ENCODE data around the gene MYO6.

Gene MYO6

DNA sequence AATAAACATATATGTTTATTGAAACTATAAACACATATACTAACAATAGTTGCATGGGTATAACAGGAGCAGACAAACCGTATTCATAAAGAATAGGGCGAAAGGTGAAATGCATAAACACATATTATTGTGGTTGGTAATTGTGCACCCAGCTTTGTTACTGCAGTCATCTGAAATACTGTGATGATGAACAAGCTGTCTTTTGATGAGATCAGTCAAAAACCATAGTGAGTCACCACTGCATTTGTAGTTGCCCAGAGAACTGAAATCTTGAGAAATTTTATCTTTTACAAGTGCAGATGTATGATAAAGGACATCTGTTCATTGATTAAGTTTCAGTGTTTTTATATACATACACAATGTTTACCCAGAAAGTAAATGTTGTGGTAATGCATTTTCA is 133.7 kb downstream of the MYO6 start:
- no peak for TF ChIP-seq EZH2 (IDR thresholded peaks at IDR 0.05; ENCODE audit: borderline replicate concordance, low read length)
- TF ChIP-seq, protein P1, sequence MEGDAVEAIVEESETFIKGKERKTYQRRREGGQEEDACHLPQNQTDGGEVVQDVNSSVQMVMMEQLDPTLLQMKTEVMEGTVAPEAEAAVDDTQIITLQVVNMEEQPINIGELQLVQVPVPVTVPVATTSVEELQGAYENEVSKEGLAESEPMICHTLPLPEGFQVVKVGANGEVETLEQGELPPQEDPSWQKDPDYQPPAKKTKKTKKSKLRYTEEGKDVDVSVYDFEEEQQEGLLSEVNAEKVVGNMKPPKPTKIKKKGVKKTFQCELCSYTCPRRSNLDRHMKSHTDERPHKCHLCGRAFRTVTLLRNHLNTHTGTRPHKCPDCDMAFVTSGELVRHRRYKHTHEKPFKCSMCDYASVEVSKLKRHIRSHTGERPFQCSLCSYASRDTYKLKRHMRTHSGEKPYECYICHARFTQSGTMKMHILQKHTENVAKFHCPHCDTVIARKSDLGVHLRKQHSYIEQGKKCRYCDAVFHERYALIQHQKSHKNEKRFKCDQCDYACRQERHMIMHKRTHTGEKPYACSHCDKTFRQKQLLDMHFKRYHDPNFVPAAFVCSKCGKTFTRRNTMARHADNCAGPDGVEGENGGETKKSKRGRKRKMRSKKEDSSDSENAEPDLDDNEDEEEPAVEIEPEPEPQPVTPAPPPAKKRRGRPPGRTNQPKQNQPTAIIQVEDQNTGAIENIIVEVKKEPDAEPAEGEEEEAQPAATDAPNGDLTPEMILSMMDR (IDR thresholded peaks at IDR 0.05; ENCODE audit: low read length) = no peak
- Histone ChIP-seq H4K20me1 (ENCODE audit: insufficient read depth, low read length) (no peaks in the 10 kb centered on the region), H3K4me1 (ENCODE audit: insufficient read depth, low read length, severe bottlenecking) (no peaks in the 10 kb centered on the region), H3K36me3 (ENCODE audit: insufficient read depth, low read length) (no peaks in the 10 kb centered on the region), H3K9ac (ENCODE audit: low read length) (no peak overlapping the region), H3K4me2 (ENCODE audit: low read length) (no peak overlapping the region), H3K79me2 (ENCODE audit: insufficient read depth, low read length) (no peaks in the 10 kb centered on the region), H3F3A (ENCODE audit: insufficient read depth, low read length) (no peaks in the 10 kb centered on the region), H3K27me3 (ENCODE audit: insufficient read depth, low read length) (no peaks in the 10 kb centered on the region), H2AFZ (ENCODE audit: low read length) (no peak overlapping the region), H3K27ac (ENCODE audit: low read depth, low read length, poor library complexity, severe bottlenecking) (no peak overlapping the region), H3K4me3 (ENCODE audit: low read depth, low read length, poor library complexity, severe bottlenecking) (no peak overlapping the region), H3K9me3 (ENCODE audit: low read length) (no peaks in the 10 kb centered on the region), H3K9me2 (ENCODE audit: low read depth, low read length) (no peaks in the 10 kb centered on the region)

DNA sequence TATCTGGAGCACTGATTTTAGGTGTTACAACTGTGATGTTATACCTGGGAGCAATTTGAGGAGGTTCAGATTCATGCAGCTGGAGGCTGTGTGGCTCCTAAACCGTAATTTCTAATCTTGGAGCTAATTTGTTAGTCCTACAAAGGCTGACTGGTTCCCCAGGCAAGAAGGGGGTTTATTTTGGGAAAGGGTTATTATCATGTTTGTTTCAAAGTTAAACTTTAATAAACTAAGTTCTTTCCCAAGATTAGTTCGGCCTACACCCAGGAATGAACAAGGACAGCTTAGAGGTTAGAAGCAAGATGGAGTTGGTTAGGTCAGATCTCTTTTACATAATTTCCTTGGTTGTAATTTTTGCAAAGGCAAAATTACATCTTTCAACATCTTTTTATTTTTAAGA is 135.8 kb downstream of the MYO6 start:
- H2AFZ ChIP-seq (ENCODE audit: low read length) = no peak overlapping the region
- H3K4me1 ChIP-seq (ENCODE audit: insufficient read depth, low read length, severe bottlenecking) = no peaks in the 10 kb centered on the region
- TF ChIP-seq, protein P1 (IDR thresholded peaks at IDR 0.05; ENCODE audit: low read length) = no peak
- no peak for TF ChIP-seq EZH2 (IDR thresholded peaks at IDR 0.05; ENCODE audit: borderline replicate concordance, low read length)
- H3F3A ChIP-seq (ENCODE audit: insufficient read depth, low read length) = no peaks in the 10 kb centered on the region
- H3K4me2 ChIP-seq (ENCODE audit: low read length) = no peak overlapping the region
- H3K27me3 ChIP-seq (ENCODE audit: insufficient read depth, low read length) = no peaks in the 10 kb centered on the region
- H3K9ac ChIP-seq (ENCODE audit: low read length) = no peak overlapping the region
- H3K27ac ChIP-seq (ENCODE audit: low read depth, low read length, poor library complexity, severe bottlenecking) = no peak overlapping the region
- H3K36me3 ChIP-seq (ENCODE audit: insufficient read depth, low read length) = no peaks in the 10 kb centered on the region
- H3K9me2 ChIP-seq (ENCODE audit: low read depth, low read length) = no peaks in the 10 kb centered on the region
- H4K20me1 ChIP-seq (ENCODE audit: insufficient read depth, low read length) = no peaks in the 10 kb centered on the region
- H3K9me3 ChIP-seq (ENCODE audit: low read length) = no peaks in the 10 kb centered on the region
- H3K4me3 ChIP-seq (ENCODE audit: low read depth, low read length, poor library complexity, severe bottlenecking) = no peak overlapping the region
- no peaks in the 10 kb centered on the region for H3K79me2 ChIP-seq (ENCODE audit: insufficient read depth, low read length)

DNA sequence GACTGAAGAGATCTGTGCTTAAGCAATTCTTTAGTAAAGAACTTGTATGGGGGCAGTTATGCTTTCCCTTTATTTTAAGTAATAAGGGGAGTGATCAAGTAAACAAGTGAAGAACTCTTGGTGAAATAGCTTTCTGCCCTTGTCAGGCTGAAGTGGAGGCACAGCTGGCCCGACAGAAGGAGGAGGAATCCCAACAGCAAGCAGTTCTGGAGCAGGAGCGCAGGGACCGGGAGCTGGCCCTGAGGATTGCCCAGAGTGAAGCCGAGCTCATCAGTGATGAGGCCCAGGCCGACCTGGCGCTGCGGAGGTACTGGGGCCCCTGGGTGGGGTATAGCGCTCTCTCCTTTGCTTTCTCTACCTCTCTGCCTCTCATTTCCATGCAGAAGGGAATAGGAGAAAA is 143.3 kb downstream of the MYO6 start:
- H3K9me3 ChIP-seq (ENCODE audit: low read length) = no peaks in the 10 kb centered on the region
- no peaks in the 10 kb centered on the region for H3K36me3 ChIP-seq (ENCODE audit: insufficient read depth, low read length)
- H3K4me3 ChIP-seq (ENCODE audit: low read depth, low read length, poor library complexity, severe bottlenecking) = no peak overlapping the region
- H3K27ac ChIP-seq (ENCODE audit: low read depth, low read length, poor library complexity, severe bottlenecking) = no peak overlapping the region
- H3K9ac ChIP-seq (ENCODE audit: low read length) = no peak overlapping the region
- no peaks in the 10 kb centered on the region for H3K27me3 ChIP-seq (ENCODE audit: insufficient read depth, low read length)
- H3K79me2 ChIP-seq (ENCODE audit: insufficient read depth, low read length) = no peaks in the 10 kb centered on the region
- no peak overlapping the region for H3K4me2 ChIP-seq (ENCODE audit: low read length)
- TF ChIP-seq, protein P1 (IDR thresholded peaks at IDR 0.05; ENCODE audit: low read length) = no peak
- no peak for TF ChIP-seq EZH2 (IDR thresholded peaks at IDR 0.05; ENCODE audit: borderline replicate concordance, low read length)
- H2AFZ ChIP-seq (ENCODE audit: low read length) = no peak overlapping the region
- H4K20me1 ChIP-seq (ENCODE audit: insufficient read depth, low read length) = no peaks in the 10 kb centered on the region
- H3K9me2 ChIP-seq (ENCODE audit: low read depth, low read length) = no peaks in the 10 kb centered on the region
- no peaks in the 10 kb centered on the region for H3F3A ChIP-seq (ENCODE audit: insufficient read depth, low read length)
- H3K4me1 ChIP-seq (ENCODE audit: insufficient read depth, low read length, severe bottlenecking) = no peaks in the 10 kb centered on the region

Measured in OCI-LY1 (cell line).